Panc1 (cell line): Measurements from ENCODE around the gene KRT75. TPM values are rescaled to one million over a fixed set of nuclear protein-coding genes. Genes with fewer than 3 reads are reported as not detected.

Source experiments
- ATAC-seq: fragments of 200-7000 bp; cut with Tn5 transposase; 2 replicates; pipeline ENCODE4 v1.9.1; 2020; ENCODE audit warnings: mild to moderate bottlenecking, moderate library complexity
- BruUV-seq: library from RNA; stranded (reverse); fragments of 400-500 nt; replicated peaks from 2 replicates; lab custom pipeline; 2021; lab: Mats Ljungman, UMichigan
- CTCF ChIA-PET: fragments of 300-600 bp; sonication (Branson Sonifier 250); formaldehyde crosslinking; loops from one replicate; lab custom pipeline; 2022; ENCODE audit warnings: antibody characterized with exemption; lab: Charles Lee
- POLR2A ChIA-PET: fragments of 300-600 bp; sonication (Branson Sonifier 250); formaldehyde crosslinking; loops from one replicate; lab custom pipeline; 2022; ENCODE audit warnings: antibody characterized with exemption; lab: Charles Lee
- DNase-seq: peaks from one replicate; pipeline ENCODE4 v3.0.0-alpha.2; 2010; ENCODE audit warnings: low read depth, low spot score
- H3K27ac ChIP-seq: 2 replicates; pipeline ENCODE4 v1.5.1; 2011; ENCODE audit warnings: mild to moderate bottlenecking, low read length, inconsistent platforms
- H3K27me3 ChIP-seq: fragments of 200-500 bp; sonication (Bioruptor generic); 2 replicates; pipeline ENCODE4 v1.6.0; 2014; ENCODE audit warnings: low read length, inconsistent platforms; ENCODE audit not compliant: control insufficient read depth, insufficient read depth
- H3K36me3 ChIP-seq: fragments of 200-500 bp; sonication (Bioruptor generic); 2 replicates; pipeline ENCODE4 v1.5.1; 2014; ENCODE audit warnings: inconsistent platforms, mild to moderate bottlenecking, low read length, moderate library complexity; ENCODE audit not compliant: control insufficient read depth, insufficient read depth
- H3K4me1 ChIP-seq: 2 replicates; pipeline ENCODE4 v1.5.1; 2011; ENCODE audit warnings: inconsistent platforms, mild to moderate bottlenecking, low read length, moderate library complexity; ENCODE audit not compliant: control insufficient read depth, insufficient read depth
- H3K4me3 ChIP-seq, 2 experiments: 2 replicates each; pipeline ENCODE4 v1.5.1; 2011 to 2012; ENCODE audit warnings: low read depth in 2 of 2, low read length in 2 of 2, mild to moderate bottlenecking in 2 of 2, inconsistent platforms in 1 of 2, moderate library complexity in 1 of 2
- H3K9me3 ChIP-seq: fragments of 200-500 bp; sonication (Bioruptor generic); 2 replicates; pipeline ENCODE4 v1.5.1; 2014; ENCODE audit warnings: low read depth, mild to moderate bottlenecking, inconsistent platforms, low read length, moderate library complexity; ENCODE audit not compliant: control insufficient read depth, insufficient read depth
- POLR2AphosphoS5 ChIP-seq: IDR thresholded peaks from 2 replicates; pipeline ENCODE4 v1.6.1; 2012; ENCODE audit warnings: mild to moderate bottlenecking, low read depth, low read length, moderate library complexity
- SIN3A ChIP-seq: IDR thresholded peaks from 2 replicates; pipeline ENCODE4 v1.6.1; 2012; ENCODE audit warnings: low read depth, mild to moderate bottlenecking, low read length, moderate library complexity, borderline replicate concordance; ENCODE audit not compliant: insufficient read depth
- TCF7L2 ChIP-seq: IDR thresholded peaks from 2 replicates; pipeline ENCODE4 v1.6.1; 2011; ENCODE audit warnings: mild to moderate bottlenecking, low read depth, low read length, inconsistent platforms
- in situ Hi-C: cut with HindIII; loops from 2 replicates; pipeline ENCODE4 v1.10.0; 2016; ENCODE audit warnings: low sequenced_read_pairs, low pct_unique_long_range_greater_than_20kb
- intact Hi-C: fragments of 100-400 bp; cut with micrococcal nuclease; formaldehyde crosslinking; loops from one replicate; pipeline ENCODE4 v1.10.0; 2022; ENCODE audit not compliant: unreplicated experiment
- total RNA-seq: library from RNA; stranded (reverse); gene quantifications from one replicate; pipeline ENCODE4 v1.2.1, GENCODE V29; 2021; ENCODE audit not compliant: unreplicated experiment
- TF ChIP-seq, protein P1 (sequence below), 2 experiments: IDR thresholded peaks; 2 replicates each; pipeline ENCODE4 v1.6.1; 2011 to 2012; ENCODE audit warnings: low read depth in 2 of 2, control low read depth in 1 of 2, low read length in 1 of 2, mild to moderate bottlenecking in 1 of 2, moderate library complexity in 1 of 2; ENCODE audit not compliant: insufficient read depth in 1 of 2
- TF ChIP-seq, protein P2 (sequence below): fragments of 450-650 bp; IDR thresholded peaks from 2 replicates; pipeline ENCODE4 v1.5.1; 2017; ENCODE audit warnings: mild to moderate bottlenecking

KRT75 gene
- total RNA-seq, 1 experiment from 2014 or later = 0.15 TPM

DNA sequence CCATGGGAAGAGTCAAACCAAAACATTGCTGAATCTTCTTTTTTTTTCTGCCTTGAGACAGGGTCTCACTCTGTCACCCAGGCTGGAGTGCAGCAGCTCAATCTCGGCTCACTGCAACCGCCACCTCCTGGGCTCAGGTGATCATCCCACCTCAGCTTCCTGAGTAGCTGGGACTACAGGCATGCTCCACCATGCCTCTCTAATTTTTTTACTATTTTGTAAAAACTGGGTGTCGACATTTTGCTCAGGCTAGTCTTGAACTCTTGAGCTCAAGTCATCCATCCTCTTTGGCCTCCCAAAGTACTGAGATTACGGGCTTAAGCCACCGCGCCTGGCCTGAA lies 1.5 kb upstream of the KRT75 start:
- no peak overlapping the region for H3K4me3 ChIP-seq
- ChIA-PET CTCF (interaction anchor here (0.7 to 0.9 kb wide), 2 partner anchors 23 to 34 kb away, joined by 3 to 4 read pairs; no protein-coding TSS in a partner anchor), POLR2A (no interaction called here)
- no peak for DNase-seq
- H3K9me3 ChIP-seq = no peaks in the 10 kb centered on the region
- no peak for ATAC-seq
- peaks cover 12% of the 10 kb centered on the region for H3K27me3 ChIP-seq
- H3K36me3 ChIP-seq = no peaks in the 10 kb centered on the region
- H3K4me1 ChIP-seq = no peaks in the 10 kb centered on the region
- TF ChIP-seq SIN3A (no peak), POLR2AphosphoS5 (no peak), TCF7L2 (no peak)
- TF ChIP-seq, protein P1, sequence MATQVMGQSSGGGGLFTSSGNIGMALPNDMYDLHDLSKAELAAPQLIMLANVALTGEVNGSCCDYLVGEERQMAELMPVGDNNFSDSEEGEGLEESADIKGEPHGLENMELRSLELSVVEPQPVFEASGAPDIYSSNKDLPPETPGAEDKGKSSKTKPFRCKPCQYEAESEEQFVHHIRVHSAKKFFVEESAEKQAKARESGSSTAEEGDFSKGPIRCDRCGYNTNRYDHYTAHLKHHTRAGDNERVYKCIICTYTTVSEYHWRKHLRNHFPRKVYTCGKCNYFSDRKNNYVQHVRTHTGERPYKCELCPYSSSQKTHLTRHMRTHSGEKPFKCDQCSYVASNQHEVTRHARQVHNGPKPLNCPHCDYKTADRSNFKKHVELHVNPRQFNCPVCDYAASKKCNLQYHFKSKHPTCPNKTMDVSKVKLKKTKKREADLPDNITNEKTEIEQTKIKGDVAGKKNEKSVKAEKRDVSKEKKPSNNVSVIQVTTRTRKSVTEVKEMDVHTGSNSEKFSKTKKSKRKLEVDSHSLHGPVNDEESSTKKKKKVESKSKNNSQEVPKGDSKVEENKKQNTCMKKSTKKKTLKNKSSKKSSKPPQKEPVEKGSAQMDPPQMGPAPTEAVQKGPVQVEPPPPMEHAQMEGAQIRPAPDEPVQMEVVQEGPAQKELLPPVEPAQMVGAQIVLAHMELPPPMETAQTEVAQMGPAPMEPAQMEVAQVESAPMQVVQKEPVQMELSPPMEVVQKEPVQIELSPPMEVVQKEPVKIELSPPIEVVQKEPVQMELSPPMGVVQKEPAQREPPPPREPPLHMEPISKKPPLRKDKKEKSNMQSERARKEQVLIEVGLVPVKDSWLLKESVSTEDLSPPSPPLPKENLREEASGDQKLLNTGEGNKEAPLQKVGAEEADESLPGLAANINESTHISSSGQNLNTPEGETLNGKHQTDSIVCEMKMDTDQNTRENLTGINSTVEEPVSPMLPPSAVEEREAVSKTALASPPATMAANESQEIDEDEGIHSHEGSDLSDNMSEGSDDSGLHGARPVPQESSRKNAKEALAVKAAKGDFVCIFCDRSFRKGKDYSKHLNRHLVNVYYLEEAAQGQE (IDR thresholded peaks at IDR 0.05; ENCODE audit: insufficient read depth in 1 of 2, low read depth in 2 of 2, low read length in 1 of 2) = no peak
- TF ChIP-seq, protein P2, sequence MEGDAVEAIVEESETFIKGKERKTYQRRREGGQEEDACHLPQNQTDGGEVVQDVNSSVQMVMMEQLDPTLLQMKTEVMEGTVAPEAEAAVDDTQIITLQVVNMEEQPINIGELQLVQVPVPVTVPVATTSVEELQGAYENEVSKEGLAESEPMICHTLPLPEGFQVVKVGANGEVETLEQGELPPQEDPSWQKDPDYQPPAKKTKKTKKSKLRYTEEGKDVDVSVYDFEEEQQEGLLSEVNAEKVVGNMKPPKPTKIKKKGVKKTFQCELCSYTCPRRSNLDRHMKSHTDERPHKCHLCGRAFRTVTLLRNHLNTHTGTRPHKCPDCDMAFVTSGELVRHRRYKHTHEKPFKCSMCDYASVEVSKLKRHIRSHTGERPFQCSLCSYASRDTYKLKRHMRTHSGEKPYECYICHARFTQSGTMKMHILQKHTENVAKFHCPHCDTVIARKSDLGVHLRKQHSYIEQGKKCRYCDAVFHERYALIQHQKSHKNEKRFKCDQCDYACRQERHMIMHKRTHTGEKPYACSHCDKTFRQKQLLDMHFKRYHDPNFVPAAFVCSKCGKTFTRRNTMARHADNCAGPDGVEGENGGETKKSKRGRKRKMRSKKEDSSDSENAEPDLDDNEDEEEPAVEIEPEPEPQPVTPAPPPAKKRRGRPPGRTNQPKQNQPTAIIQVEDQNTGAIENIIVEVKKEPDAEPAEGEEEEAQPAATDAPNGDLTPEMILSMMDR = no peak
- in situ Hi-C loops (no loop called here), intact Hi-C loops (no loop called here)
- BruUV-seq = no TSS peak
- no peak overlapping the region for H3K27ac ChIP-seq

DNA sequence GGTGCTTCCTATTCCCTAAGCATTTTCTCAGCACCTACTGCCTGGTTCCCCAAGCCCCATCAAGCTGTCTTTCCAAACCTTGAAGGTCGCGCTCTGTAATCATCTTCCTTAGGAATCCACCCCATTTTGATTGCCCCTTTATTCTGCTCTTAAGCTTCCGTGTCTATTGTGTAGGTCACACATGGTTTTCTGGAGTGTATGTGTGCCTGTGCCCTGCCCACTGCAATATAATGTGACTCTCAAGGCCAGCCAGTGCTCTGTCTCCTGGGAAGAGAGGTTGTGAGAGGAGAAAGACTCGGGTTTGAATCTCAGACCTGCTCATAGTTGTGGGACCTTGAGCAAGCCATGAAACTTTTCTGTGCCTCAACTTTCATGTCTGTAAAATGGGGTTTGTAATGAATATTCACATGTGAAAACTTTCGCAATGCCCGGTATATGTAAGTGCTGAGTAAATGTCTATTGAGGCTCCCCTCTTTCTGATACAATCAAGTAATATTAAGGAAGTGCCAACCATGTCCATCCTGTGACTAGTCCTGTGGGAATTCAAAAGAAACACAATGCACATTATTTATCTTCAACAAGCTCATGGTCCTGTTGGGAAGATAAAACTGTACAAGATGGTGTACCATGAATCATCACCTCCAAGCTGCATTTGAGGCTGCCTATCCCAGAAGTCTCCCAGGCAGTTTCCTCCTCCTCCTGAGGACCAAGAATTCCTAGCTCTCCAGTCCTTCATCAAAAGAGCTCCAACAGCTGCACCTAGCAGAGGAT lies 774 bp upstream of the KRT75 start:
- no peak for TF ChIP-seq TCF7L2
- DNase-seq (no peak), ATAC-seq (no peak)
- BruUV-seq = no TSS peak
- Histone ChIP-seq H3K4me1 (no peaks in the 10 kb centered on the region), H3K36me3 (no peaks in the 10 kb centered on the region), H3K9me3 (no peaks in the 10 kb centered on the region), H3K27ac (no peak overlapping the region), H3K4me3 (no peak overlapping the region), H3K27me3 (peaks cover 14% of the 10 kb centered on the region)
- POLR2A ChIA-PET = no interaction called here
- in situ Hi-C loops = no loop called here
- intact Hi-C loops = no loop called here
- CTCF ChIA-PET = interaction anchor here (0.6 to 0.9 kb wide), 3 partner anchors 24 to 116 kb away, joined by 3 to 4 read pairs (median 3); no protein-coding TSS in a partner anchor

DNA sequence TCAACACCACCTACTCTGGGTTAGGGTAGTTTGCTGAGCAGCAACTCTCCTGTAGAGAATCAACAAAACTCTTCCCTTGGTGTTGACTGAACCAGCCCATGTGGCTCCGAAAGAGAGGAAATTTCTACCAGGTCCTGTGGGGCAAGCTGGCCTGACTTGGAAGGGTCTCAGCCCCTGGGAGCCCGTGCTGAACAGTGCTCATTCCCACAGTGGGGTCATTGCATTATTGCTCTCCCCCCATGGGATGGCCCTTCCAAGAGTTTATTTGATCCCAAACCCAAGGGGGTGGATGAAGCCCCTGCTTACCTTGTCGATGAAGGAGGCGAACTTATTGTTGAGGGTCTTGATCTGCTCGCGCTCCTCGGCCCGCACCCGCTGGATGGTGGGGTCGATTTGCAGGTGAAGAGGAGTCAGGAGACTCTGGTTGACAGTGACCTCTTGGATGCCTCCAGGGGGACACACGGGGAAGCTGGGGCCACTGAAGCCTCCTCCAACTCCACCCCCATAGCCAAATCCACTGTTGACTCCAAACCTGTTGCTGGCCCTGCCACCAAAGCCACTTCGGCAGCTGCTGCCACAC lies 580 bp downstream of the KRT75 start:
- ATAC-seq = no peak
- Histone ChIP-seq H3K4me3 (no peak overlapping the region), H3K36me3 (no peaks in the 10 kb centered on the region), H3K27me3 (peaks cover 22% of the 10 kb centered on the region), H3K9me3 (no peaks in the 10 kb centered on the region), H3K27ac (no peak overlapping the region), H3K4me1 (no peaks in the 10 kb centered on the region)
- in situ Hi-C loops (no loop called here), intact Hi-C loops (no loop called here)
- DNase-seq = no peak
- CTCF ChIA-PET = no interaction called here
- no TSS peak for BruUV-seq
- POLR2A ChIA-PET = no interaction called here
- TF ChIP-seq SIN3A = no peak
- no peak for TF ChIP-seq POLR2AphosphoS5
- TF ChIP-seq, protein P1 (IDR thresholded peaks at IDR 0.05; ENCODE audit: insufficient read depth in 1 of 2, low read depth in 2 of 2, low read length in 1 of 2) = no peak
- no peak for TF ChIP-seq TCF7L2
- TF ChIP-seq, protein P2 = no peak
